Fibroblast of lung (primary cell): ENCODE measurements around the gene CHN1.

Experiments
- CTCF ChIP-seq, 2 donors: IDR thresholded peaks in 1 of 2; conservative IDR thresholded peaks in 1 of 2; 1 replicate in 1 of 2; 2 replicates in 1 of 2; pipeline ENCODE4 v1.5.1; 2011 to 2012; ENCODE audit warnings: low read length in 2 of 2, control low read depth in 1 of 2, inconsistent platforms in 1 of 2, low read depth in 1 of 2, mild to moderate bottlenecking in 1 of 2
- EZH2 ChIP-seq: IDR thresholded peaks from 2 replicates; pipeline ENCODE4 v1.5.1; 2012; ENCODE audit warnings: low read length, control low read depth, mild to moderate bottlenecking; ENCODE audit errors: missing control alignments

- no peak for TF ChIP-seq CTCF (conservative IDR thresholded peaks at IDR 0.05 in 1 of 2, IDR thresholded peaks at IDR 0.05 in 1 of 2; ENCODE audit: low read depth in 1 of 2, low read length in 2 of 2)
- TF ChIP-seq EZH2, result no peak
Measured at GRCh38 chr2:174984561-174984960, 20.6 kb downstream of the CHN1 start.
